B cell (primary cell): ENCODE measurements around the gene CHRNA4. TPM values are rescaled to one million over a fixed set of nuclear protein-coding genes. Genes with fewer than 3 reads are reported as not detected.

Experiments
- ATAC-seq: fragments of 200-7000 bp; cut with Tn5 transposase; one replicate; pipeline ENCODE4 v1.10.0; 2021; ENCODE audit warnings: low read depth, mild to moderate bottlenecking, moderate number of reproducible peaks, moderate library complexity
- CTCF ChIA-PET: fragments of 350-600 bp; sonication (Branson Sonifier 250); formaldehyde crosslinking; loops from one replicate; lab custom pipeline; 2021; ENCODE audit warnings: antibody characterized with exemption, inconsistent platforms; lab: Charles Lee
- POLR2A ChIA-PET: fragments of 350-600 bp; sonication (Branson Sonifier 250); formaldehyde crosslinking; loops from one replicate; lab custom pipeline; 2021; ENCODE audit warnings: antibody characterized with exemption; lab: Charles Lee
- DNase-seq: peaks from one replicate; pipeline ENCODE4 v3.0.0; 2013
- H2AFZ ChIP-seq: 2 replicates; pipeline ENCODE4 v1.6.1; 2012; ENCODE audit warnings: mild to moderate bottlenecking, low read depth, low read length; ENCODE audit not compliant: insufficient read depth, poor library complexity, severe bottlenecking
- H3K27ac ChIP-seq, 2 donors: 1 replicate in 1 of 2; 2 replicates in 1 of 2; pipeline ENCODE4 v1.5.1; 2012 to 2013; ENCODE audit warnings: low read length in 2 of 2, mild to moderate bottlenecking in 2 of 2, moderate library complexity in 1 of 2
- H3K27me3 ChIP-seq, 4 experiments: fragments of 200-600 bp in 1 of 4; sonication (generic) in 1 of 4; replicated peaks in 1 of 4; 1 replicate in 2 of 4; 2 replicates in 2 of 4; pipeline versions ENCODE4 v1.6.1 to v1.7.0; 2013 to 2016; ENCODE audit warnings: low read length in 3 of 4, mild to moderate bottlenecking in 2 of 4, mixed read lengths in 1 of 4, moderate library complexity in 1 of 4; ENCODE audit not compliant: insufficient read depth in 4 of 4, control insufficient read depth in 3 of 4; ENCODE audit errors: control extremely low read depth in 1 of 4
- H3K36me3 ChIP-seq, 2 experiments: replicated peaks in 1 of 2; 1 replicate in 1 of 2; 2 replicates in 1 of 2; pipeline versions ENCODE4 v1.6.1 to v1.7.1; 2013; ENCODE audit warnings: low read length in 1 of 2; ENCODE audit not compliant: insufficient read depth in 2 of 2, control insufficient read depth in 1 of 2; ENCODE audit errors: control extremely low read depth in 1 of 2, extremely low read depth in 1 of 2
- H3K4me1 ChIP-seq, 2 donors: fragments of 200-600 bp in 1 of 2; sonication (generic) in 1 of 2; 1 replicate in 1 of 2; 2 replicates in 1 of 2; pipeline versions ENCODE4 v1.5.1 to v1.6.1; 2013 to 2017; ENCODE audit warnings: low read length in 2 of 2; ENCODE audit not compliant: control insufficient read depth in 2 of 2, insufficient read depth in 2 of 2
- H3K4me2 ChIP-seq: replicated peaks from 2 replicates; pipeline ENCODE3; 2012; ENCODE audit warnings: mild to moderate bottlenecking, low read depth, low read length; ENCODE audit not compliant: poor library complexity, severe bottlenecking
- H3K4me3 ChIP-seq, 5 experiments: fragments of 200-600 bp in 1 of 5; sonication (generic) in 1 of 5; 1 replicate in 3 of 5; 2 replicates in 2 of 5; pipeline versions ENCODE4 v1.5.1 to v1.7.0; 2011 to 2016; ENCODE audit warnings: low read length in 4 of 5, mild to moderate bottlenecking in 4 of 5, low read depth in 2 of 5, control low read depth in 1 of 5, moderate library complexity in 1 of 5; ENCODE audit not compliant: insufficient read depth in 1 of 5; ENCODE audit errors: control extremely low read depth in 1 of 5, extremely low read depth in 1 of 5
- H3K79me2 ChIP-seq: fragments of 200-600 bp; sonication (generic); one replicate; pipeline ENCODE4 v1.6.0; 2016; ENCODE audit warnings: low read length; ENCODE audit not compliant: control insufficient read depth, insufficient read depth
- H3K9ac ChIP-seq: fragments of 200-600 bp; sonication (generic); 2 replicates; pipeline ENCODE4 v1.6.1; 2017; ENCODE audit warnings: mild to moderate bottlenecking, low read length, moderate library complexity
- H3K9me3 ChIP-seq, 3 donors: one replicate each; pipeline versions ENCODE4 v1.6.1 to v1.7.1; 2013; ENCODE audit warnings: low read length in 2 of 3; ENCODE audit not compliant: control insufficient read depth in 2 of 3, insufficient read depth in 1 of 3; ENCODE audit errors: control extremely low read depth in 1 of 3
- H4K20me1 ChIP-seq: 2 replicates; pipeline ENCODE4 v1.6.0; 2012; ENCODE audit warnings: mild to moderate bottlenecking, low read length; ENCODE audit not compliant: insufficient read depth, control insufficient read depth, poor library complexity, severe bottlenecking
- H3K27ac Mint-ChIP-seq: one replicate; pipeline ENCODE4 v1.8.0; 2021; ENCODE audit warnings: mixed read lengths
- H3K27me3 Mint-ChIP-seq: one replicate; pipeline ENCODE4 v1.8.0; 2021; ENCODE audit warnings: mixed read lengths
- H3K4me1 Mint-ChIP-seq: one replicate; pipeline ENCODE4 v1.8.0; 2021; ENCODE audit warnings: mixed read lengths
- H3K4me3 Mint-ChIP-seq: one replicate; pipeline ENCODE4 v1.8.0; 2021; ENCODE audit warnings: mixed read lengths
- H3K9me3 Mint-ChIP-seq: one replicate; pipeline ENCODE4 v1.8.0; 2022; ENCODE audit warnings: mixed read lengths; ENCODE audit not compliant: insufficient read depth
- EZH2 ChIP-seq: IDR thresholded peaks from 2 replicates; pipeline ENCODE4 v1.6.1; 2012; ENCODE audit warnings: borderline replicate concordance, low read depth, mild to moderate bottlenecking, moderate library complexity, low read length; ENCODE audit not compliant: insufficient read depth, poor library complexity, severe bottlenecking
- WGBS: methylation state at CpG from one replicate; pipeline ENCODE4 v1.1.5; 2013; ENCODE audit warnings: missing lambda C conversion rate; ENCODE audit not compliant: insufficient coverage; 5-methylcytosine and 5-hydroxymethylcytosine counted together
- intact Hi-C: fragments of 100-400 bp; cut with micrococcal nuclease; formaldehyde crosslinking; loops from one replicate; pipeline ENCODE4 v1.10.0; 2022
- polyA plus RNA-seq: library from polyadenylated mRNA; depleted of rRNA; stranded (reverse); fragments of >200 nt; gene quantifications from 2 replicates; pipeline ENCODE4 v1.2.3, GENCODE V29; 2012
- total RNA-seq, 2 donors: library from RNA; stranded (reverse); fragments of 120-200 nt in 1 of 2; gene quantifications; 1 replicate in 1 of 2; 2 replicates in 1 of 2; pipeline versions ENCODE4 v1.2.3 to v1.2.4, GENCODE V29; 2013 to 2022
- TF ChIP-seq, protein P1 (sequence below): fragments of 200-600 bp; IDR thresholded peaks from one replicate; pipeline ENCODE4 v1.8.0; 2022; ENCODE audit warnings: antibody characterized with exemption, mild to moderate bottlenecking

Gene CHRNA4
- total and polyA plus RNA-seq, 2 donors (not counting 1 experiment from before 2014, with no cell fraction given) = not detected

DNA sequence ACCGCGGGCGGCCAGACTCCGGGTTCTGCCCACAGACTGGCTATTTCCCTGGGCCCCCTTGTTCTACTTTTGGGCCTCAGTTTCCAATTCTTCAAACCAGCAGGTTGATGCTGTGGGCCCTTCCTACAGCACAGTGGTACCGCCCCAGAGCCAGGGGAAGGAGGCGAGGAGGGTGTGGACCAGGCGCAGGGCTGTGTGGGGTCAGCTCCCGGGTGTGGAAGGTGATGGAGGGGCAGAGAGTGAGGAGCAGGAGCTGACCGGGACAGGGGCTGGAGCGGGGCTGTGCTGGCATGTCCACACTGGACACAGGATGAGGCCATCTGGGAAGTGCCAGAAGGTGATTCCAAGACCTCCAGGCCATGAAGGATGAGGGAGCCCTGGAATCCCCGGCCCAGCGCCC lies 35.2 kb upstream of the CHRNA4 start:
- no peaks in the 10 kb centered on the region for H4K20me1 ChIP-seq
- Mint-ChIP-seq H3K4me3 (no peak overlapping the region), H3K4me1 (no peaks in the 10 kb centered on the region), H3K9me3 (no peaks in the 10 kb centered on the region), H3K27ac (no peak overlapping the region), H3K27me3 (no peaks in the 10 kb centered on the region)
- TF ChIP-seq, protein P1, sequence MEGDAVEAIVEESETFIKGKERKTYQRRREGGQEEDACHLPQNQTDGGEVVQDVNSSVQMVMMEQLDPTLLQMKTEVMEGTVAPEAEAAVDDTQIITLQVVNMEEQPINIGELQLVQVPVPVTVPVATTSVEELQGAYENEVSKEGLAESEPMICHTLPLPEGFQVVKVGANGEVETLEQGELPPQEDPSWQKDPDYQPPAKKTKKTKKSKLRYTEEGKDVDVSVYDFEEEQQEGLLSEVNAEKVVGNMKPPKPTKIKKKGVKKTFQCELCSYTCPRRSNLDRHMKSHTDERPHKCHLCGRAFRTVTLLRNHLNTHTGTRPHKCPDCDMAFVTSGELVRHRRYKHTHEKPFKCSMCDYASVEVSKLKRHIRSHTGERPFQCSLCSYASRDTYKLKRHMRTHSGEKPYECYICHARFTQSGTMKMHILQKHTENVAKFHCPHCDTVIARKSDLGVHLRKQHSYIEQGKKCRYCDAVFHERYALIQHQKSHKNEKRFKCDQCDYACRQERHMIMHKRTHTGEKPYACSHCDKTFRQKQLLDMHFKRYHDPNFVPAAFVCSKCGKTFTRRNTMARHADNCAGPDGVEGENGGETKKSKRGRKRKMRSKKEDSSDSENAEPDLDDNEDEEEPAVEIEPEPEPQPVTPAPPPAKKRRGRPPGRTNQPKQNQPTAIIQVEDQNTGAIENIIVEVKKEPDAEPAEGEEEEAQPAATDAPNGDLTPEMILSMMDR = no peak
- TF ChIP-seq EZH2 = no peak
- POLR2A ChIA-PET = no interaction called here
- H3K4me1 ChIP-seq = no peaks in the 10 kb centered on the region
- H2AFZ ChIP-seq = no peak overlapping the region
- ATAC-seq = no peak
- H3K79me2 ChIP-seq = no peaks in the 10 kb centered on the region
- no peaks in the 10 kb centered on the region for H3K9me3 ChIP-seq
- no peak overlapping the region for H3K4me3 ChIP-seq
- no peak overlapping the region for H3K9ac ChIP-seq
- H3K27me3 ChIP-seq = peaks cover 0 to 3% (median 0%) of the 10 kb centered on the region in 4 experiments
- intact Hi-C loops = no loop called here
- CTCF ChIA-PET = no interaction called here
- H3K36me3 ChIP-seq = no peaks in the 10 kb centered on the region
- no peak overlapping the region for H3K4me2 ChIP-seq
- 91% methylated on average over 12 of the region's 12 CpGs for WGBS
- DNase-seq = no peak
- no peak overlapping the region for H3K27ac ChIP-seq

DNA sequence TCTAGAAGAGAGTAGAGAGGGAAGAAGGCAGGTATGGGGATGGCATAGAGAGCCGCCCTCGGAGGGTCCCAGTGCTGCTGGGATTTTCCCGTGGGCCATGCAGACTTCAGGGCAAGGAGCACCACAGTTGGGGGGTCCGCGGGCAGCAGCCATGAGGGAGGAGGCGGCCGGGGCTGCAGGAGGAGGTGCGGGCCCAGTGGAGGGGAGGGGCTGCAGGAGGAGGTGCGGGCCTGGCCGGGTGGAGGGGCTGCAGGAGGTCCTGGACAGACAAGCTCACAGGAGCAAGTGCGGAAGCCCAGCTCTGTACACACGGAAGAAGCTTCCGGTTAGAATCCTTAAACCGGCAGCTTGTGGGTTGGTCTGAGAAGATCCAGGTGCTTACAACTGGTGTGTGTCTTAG lies 34.6 kb upstream of the CHRNA4 start:
- peaks cover 0 to 3% (median 0%) of the 10 kb centered on the region in 4 experiments for H3K27me3 ChIP-seq
- H3K27ac Mint-ChIP-seq = no peak overlapping the region
- DNase-seq (no peak), ATAC-seq (no peak)
- no peaks in the 10 kb centered on the region for H3K9me3 Mint-ChIP-seq
- no peaks in the 10 kb centered on the region for H3K36me3 ChIP-seq
- H3K27me3 Mint-ChIP-seq = no peaks in the 10 kb centered on the region
- no peak overlapping the region for H3K9ac ChIP-seq
- H3K4me3 Mint-ChIP-seq = no peak overlapping the region
- no peak for TF ChIP-seq EZH2
- TF ChIP-seq, protein P1 = no peak
- no peaks in the 10 kb centered on the region for H3K4me1 Mint-ChIP-seq
- H3K4me2 ChIP-seq = no peak overlapping the region
- POLR2A ChIA-PET = no interaction called here
- WGBS = 84% methylated on average over 11 of the region's 14 CpGs
- H3K79me2 ChIP-seq = no peaks in the 10 kb centered on the region
- H2AFZ ChIP-seq = no peak overlapping the region
- intact Hi-C loops = no loop called here
- no peak overlapping the region for H3K4me3 ChIP-seq
- H3K4me1 ChIP-seq = no peaks in the 10 kb centered on the region
- CTCF ChIA-PET = no interaction called here
- H3K27ac ChIP-seq = no peak overlapping the region
- no peaks in the 10 kb centered on the region for H4K20me1 ChIP-seq
- H3K9me3 ChIP-seq = peaks cover 0 to 2% (median 0%) of the 10 kb centered on the region in 3 donors
